Measurements from ENCODE around the gene PCDHGB3.
"Not testable (repeated sequence)": the region's sequence is repeated elsewhere in the genome, so short reads cannot be mapped to it uniquely, and the experiment has no call there.

The PCDHGB3 gene

DNA sequence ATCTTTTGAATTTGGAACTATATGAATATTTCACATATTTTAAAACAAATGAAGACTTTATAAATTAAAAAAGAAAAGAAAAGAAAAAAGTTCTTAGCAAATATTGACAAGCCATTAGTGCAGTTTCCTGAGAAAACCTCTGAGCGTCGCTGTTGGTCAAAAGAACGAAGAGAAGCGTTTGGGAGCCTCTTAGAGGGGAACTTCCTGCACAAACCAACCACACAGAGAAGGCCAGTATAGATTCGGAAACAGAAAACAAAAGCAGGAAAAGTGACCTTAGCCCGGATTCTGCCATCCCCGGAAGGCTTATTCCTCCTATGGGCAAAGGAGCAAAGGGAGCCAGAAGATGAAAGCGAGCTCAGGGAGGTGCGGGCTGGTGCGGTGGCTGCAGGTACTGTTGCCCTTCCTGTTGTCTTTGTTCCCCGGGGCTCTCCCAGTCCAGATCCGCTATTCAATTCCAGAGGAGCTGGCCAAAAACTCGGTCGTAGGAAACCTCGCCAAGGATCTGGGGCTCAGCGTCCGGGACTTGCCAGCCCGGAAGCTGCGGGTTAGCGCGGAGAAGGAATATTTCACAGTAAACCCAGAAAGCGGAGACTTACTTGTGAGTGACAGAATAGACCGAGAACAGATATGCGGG, 10.1 kb upstream of the PCDHGB3 start, which contains the start of gene PCDHGB2:
Gene PCDHGB2 (plus strand): TSS at position 205 of the 637 bp plus-strand sequence. CDS start 142 bp downstream, at position 347.
- DNase-seq (ENCODE audit: low read depth): no peak

DNA sequence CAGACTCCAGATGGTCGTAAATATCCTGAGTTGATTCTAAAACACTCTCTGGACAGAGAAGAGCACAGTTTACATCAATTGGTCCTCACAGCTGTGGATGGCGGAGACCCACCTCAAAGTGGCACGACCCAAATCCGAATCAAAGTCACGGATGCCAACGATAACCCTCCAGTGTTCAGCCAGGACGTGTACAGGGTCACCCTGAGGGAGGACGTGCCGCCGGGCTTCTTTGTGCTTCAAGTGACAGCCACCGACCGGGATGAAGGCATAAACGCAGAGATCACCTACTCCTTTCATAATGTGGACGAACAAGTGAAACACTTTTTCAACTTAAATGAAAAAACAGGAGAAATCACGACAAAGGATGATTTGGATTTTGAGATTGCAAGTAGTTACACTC, 9.4 kb upstream of the PCDHGB3 start:
- DNase-seq (ENCODE audit: low read depth): no peak

DNA sequence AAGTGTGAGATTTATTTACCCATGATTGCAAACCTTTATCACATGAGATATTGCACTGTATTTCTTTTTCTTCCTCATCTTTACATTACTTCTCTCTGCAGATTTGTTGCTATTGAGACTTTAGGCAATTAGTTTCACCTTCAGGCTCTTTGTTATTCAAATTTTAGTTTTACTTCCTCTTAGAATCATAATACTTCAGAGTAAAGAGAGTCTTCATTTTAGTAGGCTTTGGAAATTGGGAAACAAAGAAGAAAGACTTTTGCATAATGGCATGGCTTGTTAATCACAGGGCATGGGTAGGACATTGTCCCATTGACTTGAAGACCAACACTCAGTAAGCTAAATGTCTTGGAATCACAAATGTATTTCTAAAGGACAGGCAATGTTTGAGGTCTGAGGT, 7.3 kb upstream of the PCDHGB3 start:
- DNase-seq (ENCODE audit: low read depth): no peak

DNA sequence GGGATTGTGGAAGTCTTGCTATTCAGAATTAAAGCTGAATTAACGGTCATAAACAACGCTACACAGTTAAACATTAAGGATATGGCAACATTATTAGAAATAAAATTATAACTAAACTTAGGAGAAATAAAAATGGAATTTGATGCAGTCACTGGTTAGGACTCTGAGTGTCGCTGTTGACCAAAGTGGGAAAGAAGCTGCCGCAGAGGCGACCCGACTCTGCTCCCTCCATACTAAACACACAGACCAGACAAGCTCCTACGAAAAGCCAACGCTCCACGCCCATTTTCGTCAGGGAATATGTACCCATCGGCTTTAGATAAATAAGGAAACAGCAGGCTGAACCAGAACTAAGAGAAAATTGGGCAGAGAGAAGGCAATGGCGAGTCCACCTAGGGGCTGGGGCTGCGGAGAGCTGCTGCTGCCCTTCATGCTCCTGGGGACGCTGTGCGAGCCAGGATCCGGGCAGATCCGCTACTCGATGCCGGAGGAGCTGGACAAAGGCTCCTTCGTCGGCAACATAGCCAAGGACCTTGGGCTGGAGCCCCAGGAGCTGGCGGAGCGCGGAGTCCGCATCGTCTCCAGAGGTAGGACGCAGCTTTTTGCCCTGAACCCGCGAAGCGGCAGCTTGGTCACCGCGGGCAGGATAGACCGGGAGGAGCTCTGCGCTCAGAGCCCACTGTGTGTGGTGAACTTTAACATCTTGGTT, 5.9 kb upstream of the PCDHGB3 start, which contains the start of gene PCDHGA5:
Gene PCDHGA5 (plus strand): TSS at position 211 of the 709 bp plus-strand sequence. CDS start 169 bp downstream, at position 380.
- DNase-seq (ENCODE audit: low read depth): no peak

DNA sequence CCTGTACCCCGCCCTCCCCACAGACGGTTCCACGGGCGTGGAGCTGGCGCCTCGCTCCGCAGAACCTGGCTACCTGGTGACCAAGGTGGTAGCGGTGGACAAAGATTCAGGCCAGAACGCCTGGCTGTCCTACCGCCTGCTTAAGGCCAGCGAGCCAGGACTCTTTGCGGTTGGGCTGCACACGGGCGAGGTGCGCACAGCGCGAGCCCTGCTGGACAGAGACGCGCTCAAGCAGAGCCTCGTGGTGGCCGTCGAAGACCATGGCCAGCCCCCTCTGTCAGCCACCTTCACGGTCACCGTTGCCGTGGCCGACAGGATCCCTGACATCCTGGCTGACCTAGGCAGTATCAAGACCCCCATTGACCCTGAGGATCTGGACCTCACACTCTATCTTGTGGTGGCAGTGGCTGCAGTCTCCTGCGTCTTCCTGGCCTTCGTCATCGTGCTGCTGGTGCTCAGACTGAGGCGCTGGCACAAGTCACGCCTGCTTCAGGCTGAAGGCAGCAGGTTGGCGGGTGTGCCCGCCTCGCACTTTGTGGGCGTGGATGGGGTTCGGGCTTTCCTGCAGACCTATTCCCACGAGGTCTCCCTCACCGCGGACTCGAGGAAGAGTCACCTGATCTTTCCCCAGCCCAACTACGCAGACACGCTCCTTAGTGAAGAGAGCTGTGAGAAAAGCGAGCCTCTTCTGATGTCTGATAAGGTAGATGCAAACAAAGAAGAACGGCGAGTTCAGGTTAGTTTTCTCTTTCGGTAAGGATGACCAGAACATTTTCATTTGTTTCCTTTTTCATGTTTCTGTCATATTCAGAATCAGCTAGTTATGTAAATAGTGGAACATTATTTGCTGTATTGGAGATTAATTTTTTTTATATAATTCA, 3.8 kb upstream of the PCDHGB3 start:
- DNase-seq (ENCODE audit: low read depth): no peak

DNA sequence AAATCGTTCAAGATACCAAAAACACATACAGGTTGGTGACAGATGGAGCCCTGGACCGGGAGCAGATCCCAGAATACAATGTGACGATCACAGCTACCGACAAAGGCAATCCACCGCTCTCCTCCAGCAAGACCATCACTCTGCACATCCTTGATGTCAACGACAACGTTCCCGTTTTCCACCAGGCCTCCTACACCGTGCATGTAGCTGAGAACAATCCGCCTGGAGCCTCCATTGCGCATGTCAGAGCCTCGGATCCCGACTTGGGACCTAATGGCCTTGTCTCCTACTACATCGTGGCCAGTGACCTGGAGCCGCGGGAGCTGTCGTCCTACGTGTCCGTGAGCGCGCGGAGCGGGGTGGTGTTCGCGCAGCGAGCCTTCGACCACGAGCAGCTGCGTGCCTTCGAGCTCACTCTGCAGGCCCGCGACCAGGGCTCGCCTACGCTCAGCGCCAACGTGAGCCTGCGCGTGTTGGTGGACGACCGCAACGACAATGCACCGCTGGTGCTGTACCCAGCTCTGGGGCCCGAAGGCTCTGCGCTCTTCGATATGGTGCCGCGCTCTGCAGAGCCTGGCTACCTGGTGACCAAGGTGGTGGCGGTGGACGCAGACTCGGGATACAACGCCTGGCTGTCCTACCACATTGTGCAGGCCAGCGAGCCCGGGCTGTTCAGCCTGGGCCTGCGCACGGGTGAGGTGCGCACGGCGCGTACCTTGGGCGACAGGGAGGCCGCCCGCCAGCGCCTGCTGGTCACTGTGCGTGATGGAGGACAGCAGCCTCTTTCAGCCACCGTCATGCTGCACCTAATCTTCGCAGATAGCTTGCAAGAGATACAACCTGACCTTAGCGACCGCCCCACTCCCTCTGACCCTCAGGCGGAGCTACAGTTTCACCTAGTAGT, 1.8 kb downstream of the PCDHGB3 start:
- DNase-seq (ENCODE audit: low read depth): no peak

DNA sequence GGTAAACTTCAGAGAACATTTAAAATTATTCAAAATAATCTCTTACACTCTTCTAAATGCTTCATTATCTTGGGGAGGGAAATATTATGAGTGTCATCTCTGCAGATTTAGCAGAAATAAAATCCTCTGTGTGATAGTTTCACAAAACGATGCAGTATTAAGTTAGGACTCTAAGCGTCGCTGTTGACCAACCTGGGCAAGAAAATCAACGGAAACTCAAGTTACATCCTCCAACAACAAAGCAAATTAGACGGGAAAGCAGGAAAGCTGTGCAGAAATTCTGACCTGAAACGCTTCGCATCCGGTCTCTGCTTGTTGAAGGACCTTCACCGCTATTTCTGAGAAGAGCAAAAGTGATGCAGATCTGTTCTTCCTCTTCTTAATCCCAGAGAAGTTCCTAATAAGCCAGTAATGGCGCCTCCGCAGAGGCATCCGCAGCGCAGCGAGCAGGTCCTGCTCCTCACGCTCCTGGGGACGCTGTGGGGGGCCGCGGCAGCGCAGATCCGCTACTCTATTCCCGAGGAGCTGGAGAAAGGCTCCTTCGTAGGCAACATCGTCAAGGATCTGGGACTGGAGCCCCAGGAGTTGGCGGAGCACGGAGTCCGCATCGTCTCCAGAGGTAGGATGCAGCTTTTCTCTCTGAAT, 3.8 kb downstream of the PCDHGB3 start, which contains the start of gene PCDHGA6:
Gene PCDHGA6 (plus strand): TSS at position 219 of the 645 bp plus-strand sequence. CDS start 193 bp downstream, at position 412.
- no peak for DNase-seq (ENCODE audit: low read depth)

DNA sequence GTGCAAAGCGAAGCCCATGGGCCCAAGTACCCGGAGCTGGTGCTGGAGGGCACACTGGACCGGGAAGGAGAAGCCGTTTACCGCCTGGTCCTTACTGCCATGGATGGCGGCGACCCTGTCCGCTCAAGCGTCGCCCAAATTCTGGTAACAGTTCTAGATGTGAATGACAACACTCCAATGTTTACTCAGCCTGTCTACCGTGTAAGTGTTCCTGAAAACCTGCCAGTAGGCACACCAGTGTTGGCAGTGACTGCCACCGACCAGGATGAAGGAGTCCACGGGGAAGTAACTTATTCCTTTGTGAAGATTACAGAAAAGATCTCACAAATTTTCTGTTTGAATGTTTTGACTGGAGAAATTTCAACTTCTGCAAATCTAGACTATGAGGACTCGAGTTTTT, 4.6 kb downstream of the PCDHGB3 start:
- DNase-seq (ENCODE audit: low read depth): no peak

DNA sequence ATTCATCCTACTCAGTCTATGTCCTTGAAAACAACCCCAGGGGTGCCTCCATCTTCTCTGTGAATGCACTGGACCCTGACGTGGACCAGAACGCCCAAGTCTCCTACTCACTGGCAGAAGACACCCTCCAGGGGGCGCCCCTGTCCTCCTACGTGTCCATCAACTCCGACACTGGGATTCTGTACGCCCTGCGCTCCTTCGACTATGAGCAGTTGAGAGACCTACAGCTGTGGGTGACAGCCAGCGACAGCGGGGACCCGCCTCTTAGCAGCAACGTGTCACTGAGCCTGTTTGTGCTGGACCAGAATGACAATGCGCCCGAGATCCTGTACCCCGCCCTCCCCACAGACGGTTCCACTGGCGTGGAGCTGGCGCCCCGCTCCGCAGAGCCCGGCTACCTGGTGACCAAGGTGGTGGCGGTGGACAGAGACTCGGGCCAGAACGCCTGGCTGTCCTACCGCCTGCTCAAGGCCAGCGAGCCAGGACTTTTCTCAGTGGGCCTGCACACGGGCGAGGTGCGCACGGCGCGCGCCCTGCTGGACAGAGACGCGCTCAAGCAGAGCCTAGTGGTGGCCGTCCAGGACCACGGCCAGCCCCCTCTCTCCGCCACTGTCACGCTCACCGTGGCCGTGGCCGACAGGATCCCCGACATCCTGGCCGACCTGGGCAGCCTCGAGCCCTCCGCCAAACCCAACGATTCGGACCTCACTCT, 5.6 kb downstream of the PCDHGB3 start:
- DNase-seq (ENCODE audit: low read depth): not testable (repeated sequence)

DNA sequence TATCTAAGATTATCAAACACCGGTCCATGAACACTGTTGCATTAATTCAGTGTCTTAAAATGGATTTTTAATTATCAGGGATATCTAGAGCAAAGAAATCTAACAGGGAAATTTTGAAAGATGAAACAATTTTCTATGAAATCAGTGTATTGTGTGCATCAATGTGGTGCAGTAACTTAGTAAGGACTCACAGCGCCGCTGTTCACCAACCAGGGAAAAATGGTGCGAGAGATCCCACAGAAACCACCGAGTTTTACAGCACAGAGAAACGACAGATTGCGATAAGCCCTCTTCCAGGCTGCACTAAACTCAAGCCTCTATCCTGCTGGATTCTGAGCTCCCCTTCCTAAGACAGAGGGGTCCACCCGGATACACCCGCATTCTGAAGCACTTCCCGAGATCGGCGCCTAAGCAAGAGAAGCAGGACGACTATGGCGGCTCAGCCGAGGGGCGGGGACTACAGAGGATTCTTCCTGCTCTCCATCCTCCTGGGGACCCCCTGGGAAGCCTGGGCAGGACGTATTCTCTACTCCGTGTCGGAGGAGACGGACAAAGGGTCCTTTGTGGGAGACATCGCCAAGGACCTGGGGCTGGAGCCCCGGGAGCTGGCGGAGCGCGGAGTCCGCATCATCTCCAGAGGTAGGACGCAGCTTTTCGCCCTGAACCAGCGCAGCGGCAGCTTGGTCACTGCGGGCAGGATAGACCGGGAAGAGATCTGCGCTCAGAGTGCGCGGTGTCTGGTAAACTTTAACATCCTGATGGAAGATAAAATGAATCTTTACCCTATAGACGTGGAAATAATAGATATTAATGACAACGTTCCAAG, 12.6 kb downstream of the PCDHGB3 start, which contains the start of gene PCDHGA7:
Gene PCDHGA7 (plus strand): TSS at position 274 of the 826 bp plus-strand sequence. CDS start 158 bp downstream, at position 432.
- no peak for DNase-seq (ENCODE audit: low read depth)

DNA sequence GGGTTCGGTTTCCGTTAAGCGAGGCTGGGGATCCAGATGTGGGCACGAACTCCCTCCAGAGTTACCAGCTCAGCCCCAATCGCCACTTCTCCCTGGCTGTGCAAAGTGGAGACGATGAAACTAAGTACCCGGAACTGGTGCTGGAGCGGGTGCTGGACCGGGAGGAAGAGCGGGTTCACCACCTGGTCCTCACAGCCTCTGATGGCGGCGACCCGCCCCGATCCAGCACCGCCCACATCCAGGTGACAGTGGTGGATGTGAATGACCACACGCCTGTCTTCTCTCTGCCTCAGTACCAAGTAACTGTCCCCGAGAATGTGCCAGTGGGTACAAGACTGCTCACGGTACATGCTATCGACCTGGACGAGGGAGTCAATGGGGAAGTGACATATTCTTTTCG, 13.3 kb downstream of the PCDHGB3 start:
- no peak for DNase-seq (ENCODE audit: low read depth)

DNA sequence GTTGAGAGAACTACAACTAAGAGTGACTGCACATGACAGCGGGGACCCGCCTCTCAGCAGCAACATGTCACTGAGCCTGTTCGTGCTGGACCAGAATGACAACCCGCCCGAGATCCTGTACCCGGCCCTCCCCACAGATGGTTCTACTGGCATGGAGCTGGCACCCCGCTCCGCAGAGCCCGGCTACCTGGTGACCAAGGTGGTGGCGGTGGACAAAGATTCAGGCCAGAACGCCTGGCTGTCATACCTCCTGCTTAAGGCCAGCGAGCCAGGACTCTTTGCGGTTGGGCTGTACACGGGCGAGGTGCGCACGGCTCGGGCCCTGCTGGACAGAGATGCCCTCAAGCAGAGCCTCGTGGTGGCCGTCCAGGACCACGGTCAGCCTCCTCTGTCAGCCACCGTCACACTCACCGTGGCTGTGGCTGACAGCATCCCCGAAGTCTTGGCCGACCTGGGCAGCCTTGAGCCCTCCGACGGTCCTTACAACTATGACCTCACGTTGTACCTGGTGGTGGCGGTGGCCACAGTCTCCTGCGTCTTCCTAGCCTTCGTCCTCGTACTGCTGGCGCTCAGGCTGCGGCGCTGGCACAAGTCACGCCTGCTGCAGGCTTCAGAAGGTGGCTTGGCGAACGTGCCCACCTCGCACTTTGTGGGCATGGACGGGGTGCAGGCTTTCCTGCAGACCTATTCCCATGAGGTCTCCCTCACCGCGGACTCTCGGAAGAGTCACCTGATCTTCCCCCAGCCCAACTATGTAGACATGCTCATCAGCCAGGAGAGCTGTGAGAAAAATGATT, 14.6 kb downstream of the PCDHGB3 start:
- no peak for DNase-seq (ENCODE audit: low read depth)

DNA sequence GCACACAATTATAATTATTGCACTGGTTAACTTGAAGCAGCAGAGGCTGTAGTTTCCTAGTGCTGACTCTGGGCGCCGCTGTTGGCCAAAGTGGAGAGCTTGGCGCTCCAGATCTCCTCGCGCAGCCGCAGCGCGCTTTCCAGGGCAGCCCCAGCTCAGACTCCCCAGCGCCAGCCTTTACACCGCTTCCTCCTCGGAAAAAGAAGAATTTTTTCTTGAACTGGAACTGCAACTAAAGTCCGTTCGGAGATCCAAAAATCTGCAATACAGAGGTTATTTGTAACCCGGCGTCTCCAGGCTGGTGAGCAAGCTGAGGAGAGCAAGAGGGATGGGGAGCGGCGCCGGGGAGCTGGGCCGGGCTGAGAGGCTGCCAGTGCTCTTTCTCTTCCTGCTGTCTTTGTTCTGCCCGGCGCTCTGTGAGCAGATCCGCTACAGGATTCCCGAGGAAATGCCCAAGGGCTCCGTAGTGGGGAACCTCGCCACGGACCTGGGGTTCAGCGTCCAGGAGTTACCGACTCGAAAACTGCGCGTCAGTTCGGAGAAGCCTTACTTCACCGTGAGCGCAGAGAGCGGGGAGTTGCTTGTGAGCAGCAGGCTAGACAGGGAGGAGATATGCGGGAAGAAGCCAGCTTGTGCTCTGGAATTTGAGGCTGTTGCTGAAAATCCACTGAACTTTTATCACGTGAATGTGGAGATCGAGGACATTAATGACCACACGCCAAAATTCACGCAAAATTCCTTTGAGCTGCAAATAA, 17.7 kb downstream of the PCDHGB3 start, which contains the start of gene PCDHGB4:
Gene PCDHGB4 (plus strand): TSS at position 142 of the 755 bp plus-strand sequence. CDS start 187 bp downstream, at position 329.
- DNase-seq (ENCODE audit: low read depth): not testable (repeated sequence)

DNA sequence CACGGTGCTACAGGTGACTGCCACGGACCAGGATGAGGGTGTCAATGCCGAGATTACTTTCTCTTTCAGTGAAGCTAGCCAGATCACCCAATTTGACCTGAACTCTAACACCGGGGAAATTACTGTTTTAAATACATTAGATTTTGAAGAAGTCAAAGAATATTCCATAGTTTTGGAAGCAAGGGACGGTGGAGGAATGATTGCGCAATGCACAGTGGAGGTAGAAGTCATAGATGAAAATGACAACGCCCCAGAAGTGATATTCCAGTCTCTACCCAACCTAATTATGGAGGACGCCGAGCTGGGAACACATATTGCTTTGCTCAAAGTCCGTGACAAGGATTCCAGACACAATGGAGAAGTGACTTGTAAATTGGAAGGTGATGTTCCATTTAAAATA, 18.6 kb downstream of the PCDHGB3 start:
- no peak for DNase-seq (ENCODE audit: low read depth)

DNA sequence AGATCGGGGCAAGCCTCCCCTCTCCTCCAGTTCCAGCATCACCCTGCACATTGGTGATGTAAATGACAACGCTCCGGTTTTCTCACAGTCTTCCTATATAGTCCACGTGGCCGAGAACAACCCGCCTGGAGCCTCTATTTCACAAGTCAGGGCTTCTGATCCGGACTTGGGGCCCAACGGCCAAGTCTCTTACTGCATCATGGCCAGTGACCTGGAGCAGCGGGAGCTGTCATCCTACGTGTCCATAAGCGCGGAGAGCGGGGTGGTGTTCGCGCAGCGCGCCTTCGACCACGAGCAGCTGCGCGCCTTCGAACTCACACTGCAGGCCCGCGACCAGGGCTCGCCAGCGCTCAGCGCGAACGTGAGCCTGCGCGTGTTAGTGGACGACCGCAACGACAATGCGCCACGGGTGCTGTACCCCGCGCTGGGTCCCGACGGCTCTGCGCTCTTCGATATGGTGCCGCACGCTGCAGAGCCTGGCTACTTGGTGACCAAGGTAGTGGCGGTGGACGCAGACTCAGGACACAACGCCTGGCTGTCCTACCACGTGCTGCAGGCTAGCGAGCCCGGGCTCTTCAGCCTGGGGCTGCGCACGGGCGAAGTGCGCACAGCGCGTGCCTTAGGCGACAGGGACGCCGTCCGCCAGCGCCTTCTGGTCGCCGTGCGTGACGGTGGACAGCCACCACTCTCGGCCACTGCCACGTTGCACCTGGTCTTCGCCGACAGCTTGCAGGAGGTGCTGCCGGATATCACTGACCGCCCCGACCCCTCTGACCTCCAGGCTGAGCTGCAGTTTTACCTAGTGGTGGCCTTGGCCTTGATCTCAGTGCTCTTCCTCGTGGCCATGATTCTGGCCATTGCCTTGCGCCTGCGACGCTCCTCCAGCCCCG, 19.4 kb downstream of the PCDHGB3 start:
- no peak for DNase-seq (ENCODE audit: low read depth)
